Sigmoid colon (tissue), 7 donors: ENCODE data around the gene KIAA0513. TPM values are rescaled to one million over a fixed set of nuclear protein-coding genes. Genes with fewer than 3 reads are reported as not detected.

Experiments
- DNase-seq: peaks from one replicate; pipeline ENCODE4 v3.0.0-alpha.2; 2019
- H3K27ac ChIP-seq, 4 donors: fragments of 200-600 bp; sonication (generic); one replicate each; pipeline ENCODE4 v1.5.1; 2016 to 2019; ENCODE audit warnings: mild to moderate bottlenecking in 1 of 4
- H3K27me3 ChIP-seq, 3 donors: fragments of 200-600 bp; sonication (generic); one replicate each; pipeline ENCODE4 v1.5.1; 2019; ENCODE audit warnings: mild to moderate bottlenecking in 1 of 3
- H3K36me3 ChIP-seq, 4 donors: fragments of 200-600 bp; sonication (generic); one replicate each; pipeline ENCODE4 v1.5.1; 2016 to 2019
- H3K4me1 ChIP-seq, 4 donors: fragments of 200-600 bp; sonication (generic); one replicate each; pipeline ENCODE4 v1.5.1; 2017 to 2019
- H3K4me3 ChIP-seq, 4 donors: fragments of 200-600 bp; sonication (generic); one replicate each; pipeline ENCODE4 v1.5.1; 2017 to 2019; ENCODE audit warnings: mild to moderate bottlenecking in 2 of 4, moderate library complexity in 1 of 4
- H3K9me3 ChIP-seq, 4 donors: fragments of 200-600 bp in 3 of 4; sonication (generic) in 3 of 4; one replicate each; pipeline versions ENCODE4 v1.5.1 to v1.6.1; 2013 to 2019
- EP300 ChIP-seq, 4 donors: sonication (generic); formaldehyde crosslinking; IDR thresholded peaks; one replicate each; pipeline ENCODE4 v1.6.1; 2017; ENCODE audit warnings: antibody characterized with exemption in 4 of 4
- POLR2A ChIP-seq, 2 donors: fragments of 450-650 bp; IDR thresholded peaks; one replicate each; pipeline ENCODE4 v1.6.1; 2016; ENCODE audit warnings: antibody characterized with exemption in 2 of 2, mild to moderate bottlenecking in 2 of 2, moderate library complexity in 2 of 2
- POLR2AphosphoS5 ChIP-seq, 4 donors: sonication (generic); formaldehyde crosslinking; IDR thresholded peaks; one replicate each; pipeline ENCODE4 v1.6.1; 2017; ENCODE audit warnings: antibody characterized with exemption in 4 of 4
- WGBS, 2 donors: extraction: QIAGEN DNeasy Blood & Tissue Kit; methylation state at CpG; one replicate each; pipeline ENCODE4 v1.1.7; 2013; 5-methylcytosine and 5-hydroxymethylcytosine counted together
- intact Hi-C: fragments of 100-400 bp; cut with DNase I; formaldehyde crosslinking; loops from one replicate; pipeline ENCODE4 v1.15.1; 2023
- polyA plus RNA-seq, 3 donors: library from polyadenylated mRNA; stranded (reverse); fragments of 200-250 nt; gene quantifications; one replicate each; pipeline ENCODE4 v1.2.3, GENCODE V29; 2013
- total RNA-seq, 4 donors: library from RNA; depleted of rRNA; stranded (reverse); fragments of >200 nt; gene quantifications; one replicate each; pipeline ENCODE4 v1.1.0, GENCODE V29; 2016
- TF ChIP-seq, protein P1 (sequence below), 4 experiments: fragments of 450-650 bp in 3 of 4; fragments of 200-600 bp in 1 of 4; IDR thresholded peaks; one replicate each; pipeline ENCODE4 v1.5.1; 2016 to 2019; ENCODE audit warnings: antibody characterized with exemption in 4 of 4, mild to moderate bottlenecking in 3 of 4, moderate library complexity in 2 of 4
- donor health status: healthy with polysubstance abuse.
- donor health status: Bipolar disorder and iron deficiency.
- donor health status: healthy.

KIAA0513 gene
- total and polyA plus RNA-seq, 7 donors, result 8.4 to 40.2 (median 18.6) TPM

- intact Hi-C loops, result no loop called here
- DNase-seq, result no peak
- Histone ChIP-seq H3K4me3 (no peak overlapping the region), H3K36me3 (no peaks in the 10 kb centered on the region), H3K9me3 (no peaks in the 10 kb centered on the region), H3K27me3 (no peaks in the 10 kb centered on the region), H3K4me1 (peaks cover 0 to 79% (median 77%) of the 10 kb centered on the region in 4 donors), H3K27ac (peak overlapping the region; percentile 82 to 92 (median 88))
- no peak for TF ChIP-seq POLR2AphosphoS5 (IDR thresholded peaks at IDR 0.05)
- WGBS, 2 donors, result 38 to 72% methylated on average over 3 of the region's 3 CpGs
Observed at GRCh38 chr16:85008271-85008670, 19.3 kb upstream of the KIAA0513 start.

GRCh38 chr16:85010446-85010930, 17.1 kb upstream of the KIAA0513 start:
- H3K4me3 ChIP-seq, result peak overlapping the region; percentile 78 to 89 (median 84)
- TF ChIP-seq POLR2A (IDR thresholded peaks at IDR 0.05) (no peak), POLR2AphosphoS5 (IDR thresholded peaks at IDR 0.05) (peak in 1 of 4 donors; percentile 8), EP300 (IDR thresholded peaks at IDR 0.05) (no peak)
- TF ChIP-seq, protein P1, sequence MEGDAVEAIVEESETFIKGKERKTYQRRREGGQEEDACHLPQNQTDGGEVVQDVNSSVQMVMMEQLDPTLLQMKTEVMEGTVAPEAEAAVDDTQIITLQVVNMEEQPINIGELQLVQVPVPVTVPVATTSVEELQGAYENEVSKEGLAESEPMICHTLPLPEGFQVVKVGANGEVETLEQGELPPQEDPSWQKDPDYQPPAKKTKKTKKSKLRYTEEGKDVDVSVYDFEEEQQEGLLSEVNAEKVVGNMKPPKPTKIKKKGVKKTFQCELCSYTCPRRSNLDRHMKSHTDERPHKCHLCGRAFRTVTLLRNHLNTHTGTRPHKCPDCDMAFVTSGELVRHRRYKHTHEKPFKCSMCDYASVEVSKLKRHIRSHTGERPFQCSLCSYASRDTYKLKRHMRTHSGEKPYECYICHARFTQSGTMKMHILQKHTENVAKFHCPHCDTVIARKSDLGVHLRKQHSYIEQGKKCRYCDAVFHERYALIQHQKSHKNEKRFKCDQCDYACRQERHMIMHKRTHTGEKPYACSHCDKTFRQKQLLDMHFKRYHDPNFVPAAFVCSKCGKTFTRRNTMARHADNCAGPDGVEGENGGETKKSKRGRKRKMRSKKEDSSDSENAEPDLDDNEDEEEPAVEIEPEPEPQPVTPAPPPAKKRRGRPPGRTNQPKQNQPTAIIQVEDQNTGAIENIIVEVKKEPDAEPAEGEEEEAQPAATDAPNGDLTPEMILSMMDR (IDR thresholded peaks at IDR 0.05), result no peak
- H3K9me3 ChIP-seq, result no peaks in the 10 kb centered on the region
- peak overlapping the region; percentile 92 to 95 (median 94) for H3K27ac ChIP-seq
- no peaks in the 10 kb centered on the region for H3K36me3 ChIP-seq
- H3K4me1 ChIP-seq, result peaks cover 0 to 57% (median 55%) of the 10 kb centered on the region in 4 donors
- 6 to 23% methylated on average over 9 of the region's 9 CpGs for WGBS, 2 donors
- intact Hi-C loops, result no loop called here
- no peaks in the 10 kb centered on the region for H3K27me3 ChIP-seq
- no peak for DNase-seq

GRCh38 chr16:85010931-85011845, 16.4 kb upstream of the KIAA0513 start, which contains the start of gene ZDHHC7:
TSS of gene ZDHHC7 (minus strand) at chr16:85011535. CDS start at chr16:84990618, 20,917 bp downstream.
- peak within 1 kb of the TSS; percentile 92 to 95 (median 94) for H3K27ac ChIP-seq
- peaks cover 0 to 50% (median 48%) of the 10 kb centered on the region in 4 donors for H3K4me1 ChIP-seq
- peak within 1 kb of the TSS; percentile 78 to 89 (median 84) for H3K4me3 ChIP-seq
- no peaks in the 10 kb centered on the region for H3K27me3 ChIP-seq
- peak; percentile 95 for DNase-seq
- intact Hi-C loops, result no loop called here
- peak; percentile 92 to 96 for TF ChIP-seq POLR2A (IDR thresholded peaks at IDR 0.05)
- TF ChIP-seq EP300 (IDR thresholded peaks at IDR 0.05), result peak in 1 of 4 donors; percentile 35
- peak; percentile 95 to 99 (median 98) for TF ChIP-seq POLR2AphosphoS5 (IDR thresholded peaks at IDR 0.05)
- TF ChIP-seq, protein P1 (IDR thresholded peaks at IDR 0.05), result no peak
- H3K9me3 ChIP-seq, result no peaks in the 10 kb centered on the region
- H3K36me3 ChIP-seq, result no peaks in the 10 kb centered on the region
- WGBS, 2 donors, result 0% methylated on average over 86 of the region's 86 CpGs

- intact Hi-C loops, result no loop called here
- peaks cover 0 to 43% (median 41%) of the 10 kb centered on the region in 4 donors for H3K4me1 ChIP-seq
- no peak for DNase-seq
Observed at GRCh38 chr16:85011846-85012284, 15.7 kb upstream of the KIAA0513 start.

More at GRCh38 chr16:85011846-85012284, 15.7 kb upstream of the KIAA0513 start:
- TF ChIP-seq POLR2A (IDR thresholded peaks at IDR 0.05) (no peak), EP300 (IDR thresholded peaks at IDR 0.05) (no peak), POLR2AphosphoS5 (IDR thresholded peaks at IDR 0.05) (no peak)
- TF ChIP-seq, protein P1 (IDR thresholded peaks at IDR 0.05), result no peak
- Histone ChIP-seq H3K27ac (peak overlapping the region; percentile 92 to 95 (median 94)), H3K4me3 (peak overlapping the region; percentile 78 to 89 (median 84)), H3K36me3 (no peaks in the 10 kb centered on the region), H3K9me3 (no peaks in the 10 kb centered on the region), H3K27me3 (no peaks in the 10 kb centered on the region)
- 11 to 16% methylated on average over 17 of the region's 17 CpGs for WGBS, 2 donors
